Smooth muscle cell (in vitro differentiated cells): ENCODE data around the gene CCDC102A. TPM values are rescaled to one million over a fixed set of nuclear protein-coding genes. Genes with fewer than 3 reads are reported as not detected.

Experiments used
- DNase-seq: peaks from one replicate; lab custom pipeline; 2025; ENCODE audit not compliant: unreplicated experiment; lab: John Stamatoyannopoulos, UW
- H2AFZ ChIP-seq: fragments of 200-600 bp; sonication (generic); 2 replicates; pipeline ENCODE4 v1.6.0; 2016; ENCODE audit warnings: antibody characterized with exemption, low read depth, mild to moderate bottlenecking
- H3F3A ChIP-seq: fragments of 200-600 bp; sonication (generic); 2 replicates; pipeline ENCODE4 v1.6.0; 2017; ENCODE audit warnings: antibody characterized with exemption, low read depth
- H3K27ac ChIP-seq: fragments of 200-600 bp; sonication (generic); 2 replicates; pipeline ENCODE4 v1.5.1; 2016; ENCODE audit warnings: low read depth, mild to moderate bottlenecking
- H3K27me3 ChIP-seq: fragments of 200-600 bp; sonication (generic); 2 replicates; pipeline ENCODE4 v1.6.1; 2016; ENCODE audit warnings: low read depth, mild to moderate bottlenecking
- H3K36me3 ChIP-seq: fragments of 200-600 bp; sonication (generic); 2 replicates; pipeline ENCODE4 v1.5.1; 2016; ENCODE audit warnings: low read depth
- H3K4me1 ChIP-seq: fragments of 200-600 bp; sonication (generic); 2 replicates; pipeline ENCODE4 v1.5.1; 2016; ENCODE audit warnings: low read depth
- H3K4me2 ChIP-seq: fragments of 200-600 bp; sonication (generic); 2 replicates; pipeline ENCODE4 v1.6.0; 2016; ENCODE audit warnings: mild to moderate bottlenecking
- H3K4me3 ChIP-seq: fragments of 200-600 bp; sonication (generic); 2 replicates; pipeline ENCODE4 v1.5.1; 2016; ENCODE audit warnings: mild to moderate bottlenecking
- H3K79me2 ChIP-seq: fragments of 200-600 bp; sonication (generic); 2 replicates; pipeline ENCODE4 v1.6.0; 2016; ENCODE audit warnings: low read depth, mild to moderate bottlenecking
- H3K9ac ChIP-seq: fragments of 200-600 bp; sonication (generic); 2 replicates; pipeline ENCODE4 v1.6.0; 2016; ENCODE audit warnings: low read depth
- H3K9me3 ChIP-seq: fragments of 200-600 bp; sonication (generic); replicated peaks from 2 replicates; pipeline ENCODE4 v1.5.1; 2016; ENCODE audit warnings: low read depth
- H4K20me1 ChIP-seq: fragments of 200-600 bp; sonication (generic); 2 replicates; pipeline ENCODE4 v1.6.0; 2016; ENCODE audit warnings: low read depth
- WGBS: methylation state at CpG from one replicate; pipeline ENCODE4 v1.1.7; 2016; ENCODE audit warnings: low lambda C conversion rate; 5-methylcytosine and 5-hydroxymethylcytosine counted together
- polyA plus RNA-seq: library from polyadenylated mRNA; unstranded; fragments of >200 nt; fragmentation: Nextera tagmentation; extraction: Ambion mirVana; gene quantifications from 2 replicates; pipeline ENCODE4 v1.2.1, GENCODE V29; 2016
- total RNA-seq: library from RNA; depleted of rRNA; stranded (reverse); fragments of >200 nt; gene quantifications from 2 replicates; pipeline ENCODE4 v1.2.3, GENCODE V29; 2014
- TF ChIP-seq, protein P1 (sequence below): fragments of 200-600 bp; sonication (generic); IDR thresholded peaks from 2 replicates; pipeline ENCODE4 v1.5.1; 2017; ENCODE audit warnings: borderline replicate concordance, mild to moderate bottlenecking, antibody characterized with exemption; ENCODE audit not compliant: insufficient read depth, poor library complexity, severe bottlenecking

CCDC102A gene
- total and polyA plus RNA-seq, 2 experiments from 2014 or later = 10.8 to 25.3 TPM

DNA sequence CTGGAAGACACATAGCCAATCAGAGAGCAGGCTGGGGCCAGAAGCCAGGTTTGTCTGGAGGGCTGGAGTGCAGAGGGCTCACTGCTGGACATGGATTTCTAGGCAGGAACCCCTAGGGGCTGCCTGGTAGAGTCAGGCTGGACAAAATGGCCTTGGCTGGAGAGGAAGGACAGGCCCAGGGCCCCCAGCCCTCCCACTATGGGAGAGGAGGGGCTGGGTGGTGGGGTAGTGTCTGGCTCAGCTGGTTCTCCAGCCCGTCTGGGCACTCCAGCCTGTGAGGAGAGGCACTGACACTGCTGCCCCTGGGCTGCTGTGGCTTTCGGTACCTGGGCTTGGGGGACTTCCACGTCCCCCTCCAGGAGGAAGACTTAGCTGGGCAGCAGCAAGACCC, 28.3 kb downstream of the CCDC102A start:
- TF ChIP-seq, protein P1, sequence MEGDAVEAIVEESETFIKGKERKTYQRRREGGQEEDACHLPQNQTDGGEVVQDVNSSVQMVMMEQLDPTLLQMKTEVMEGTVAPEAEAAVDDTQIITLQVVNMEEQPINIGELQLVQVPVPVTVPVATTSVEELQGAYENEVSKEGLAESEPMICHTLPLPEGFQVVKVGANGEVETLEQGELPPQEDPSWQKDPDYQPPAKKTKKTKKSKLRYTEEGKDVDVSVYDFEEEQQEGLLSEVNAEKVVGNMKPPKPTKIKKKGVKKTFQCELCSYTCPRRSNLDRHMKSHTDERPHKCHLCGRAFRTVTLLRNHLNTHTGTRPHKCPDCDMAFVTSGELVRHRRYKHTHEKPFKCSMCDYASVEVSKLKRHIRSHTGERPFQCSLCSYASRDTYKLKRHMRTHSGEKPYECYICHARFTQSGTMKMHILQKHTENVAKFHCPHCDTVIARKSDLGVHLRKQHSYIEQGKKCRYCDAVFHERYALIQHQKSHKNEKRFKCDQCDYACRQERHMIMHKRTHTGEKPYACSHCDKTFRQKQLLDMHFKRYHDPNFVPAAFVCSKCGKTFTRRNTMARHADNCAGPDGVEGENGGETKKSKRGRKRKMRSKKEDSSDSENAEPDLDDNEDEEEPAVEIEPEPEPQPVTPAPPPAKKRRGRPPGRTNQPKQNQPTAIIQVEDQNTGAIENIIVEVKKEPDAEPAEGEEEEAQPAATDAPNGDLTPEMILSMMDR = no peak
- Histone ChIP-seq H3K27me3 (no peaks in the 10 kb centered on the region), H3K4me2 (no peak overlapping the region), H3K9ac (no peak overlapping the region), H3K4me3 (no peak overlapping the region), H2AFZ (no peak overlapping the region), H3K27ac (no peak overlapping the region), H4K20me1 (no peaks in the 10 kb centered on the region), H3F3A (peaks cover 5% of the 10 kb centered on the region), H3K4me1 (peaks cover 9% of the 10 kb centered on the region), H3K36me3 (no peaks in the 10 kb centered on the region), H3K79me2 (no peaks in the 10 kb centered on the region), H3K9me3 (no peaks in the 10 kb centered on the region)
- WGBS = 63% methylated on average over 3 of the region's 3 CpGs
- DNase-seq = no peak

DNA sequence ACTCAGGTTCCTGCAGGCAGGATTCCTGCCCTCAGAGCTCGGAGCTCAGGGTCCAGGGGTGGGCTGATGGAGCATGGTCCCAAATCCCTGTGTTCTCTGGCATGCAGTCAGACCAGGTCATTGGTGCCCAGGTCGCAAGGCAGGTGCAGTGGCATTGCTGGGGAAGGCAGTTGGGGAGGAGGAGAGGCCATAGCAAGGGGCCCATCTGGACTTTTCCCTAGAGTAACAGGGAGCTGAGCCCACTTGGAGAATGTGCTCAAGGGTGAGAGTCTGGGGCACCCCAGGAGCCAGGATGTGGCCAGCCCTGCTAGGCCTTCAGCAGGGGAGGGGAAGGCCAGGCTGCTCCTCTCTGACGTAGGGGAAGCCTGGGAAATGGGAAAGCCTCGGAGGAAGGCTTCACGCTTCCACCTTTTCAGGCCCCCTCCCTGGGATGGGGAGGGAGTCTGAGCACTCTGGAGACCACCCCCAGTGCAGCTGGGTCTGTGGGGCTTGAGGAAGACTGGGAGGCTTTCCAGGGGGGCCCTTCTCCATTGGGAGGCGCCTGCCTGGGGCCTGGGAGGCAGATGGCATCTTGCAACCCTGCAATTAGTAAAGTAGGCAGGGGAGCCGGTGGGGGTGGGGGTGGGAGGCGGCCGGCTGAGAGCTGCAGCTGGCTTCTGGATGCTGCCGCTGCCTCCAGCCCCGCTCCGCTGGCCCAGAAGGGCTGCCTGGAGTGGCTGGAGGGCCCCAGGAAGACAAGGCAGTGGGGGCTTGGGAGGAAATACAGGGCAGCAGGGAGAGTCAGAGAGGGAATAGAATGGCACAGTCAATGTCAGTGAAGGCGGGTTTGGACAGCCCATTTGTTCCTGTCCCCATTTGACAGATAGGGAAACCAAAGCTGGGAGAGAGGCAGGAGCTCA, 29.0 kb downstream of the CCDC102A start:
- WGBS = 44% methylated on average over 9 of the region's 13 CpGs
- Histone ChIP-seq H3K36me3 (no peaks in the 10 kb centered on the region), H3K4me3 (no peak overlapping the region), H3K4me2 (no peak overlapping the region), H3K79me2 (no peaks in the 10 kb centered on the region), H4K20me1 (no peaks in the 10 kb centered on the region), H3K4me1 (peaks cover 9% of the 10 kb centered on the region), H2AFZ (no peak overlapping the region), H3K9ac (no peak overlapping the region), H3K27ac (no peak overlapping the region), H3K27me3 (no peaks in the 10 kb centered on the region), H3F3A (no peaks in the 10 kb centered on the region), H3K9me3 (no peaks in the 10 kb centered on the region)
- TF ChIP-seq, protein P1 = no peak
- no peak for DNase-seq

DNA sequence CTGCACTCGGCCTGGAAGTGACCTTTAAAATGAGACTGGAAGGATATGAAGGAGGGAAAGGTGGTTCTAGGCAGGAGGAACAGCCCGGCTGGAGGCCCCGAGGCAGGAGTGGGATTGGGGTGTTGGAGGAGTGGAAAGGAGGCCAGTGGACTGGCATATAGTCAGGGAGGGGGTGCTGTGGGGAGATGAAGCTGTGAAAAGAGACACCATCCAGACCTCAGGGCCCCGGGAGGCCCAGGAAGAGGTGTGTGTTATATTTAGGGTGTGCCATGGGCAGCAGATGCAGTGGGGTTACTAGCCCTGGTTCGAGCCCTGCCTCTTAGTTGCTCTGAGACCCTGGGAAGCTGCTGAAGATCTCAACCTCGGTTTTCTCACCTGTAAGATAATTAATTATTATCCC, 31.2 kb downstream of the CCDC102A start:
- Histone ChIP-seq H3K36me3 (no peaks in the 10 kb centered on the region), H3K4me2 (no peak overlapping the region), H2AFZ (no peak overlapping the region), H3K9me3 (no peaks in the 10 kb centered on the region), H3K27ac (no peak overlapping the region), H3K9ac (no peak overlapping the region), H3F3A (no peaks in the 10 kb centered on the region), H3K4me3 (no peak overlapping the region), H4K20me1 (no peaks in the 10 kb centered on the region), H3K27me3 (no peaks in the 10 kb centered on the region), H3K4me1 (peaks cover 9% of the 10 kb centered on the region), H3K79me2 (no peaks in the 10 kb centered on the region)
- TF ChIP-seq, protein P1 = no peak
- no peak for DNase-seq
- 90% methylated on average over 6 of the region's 6 CpGs for WGBS

DNA sequence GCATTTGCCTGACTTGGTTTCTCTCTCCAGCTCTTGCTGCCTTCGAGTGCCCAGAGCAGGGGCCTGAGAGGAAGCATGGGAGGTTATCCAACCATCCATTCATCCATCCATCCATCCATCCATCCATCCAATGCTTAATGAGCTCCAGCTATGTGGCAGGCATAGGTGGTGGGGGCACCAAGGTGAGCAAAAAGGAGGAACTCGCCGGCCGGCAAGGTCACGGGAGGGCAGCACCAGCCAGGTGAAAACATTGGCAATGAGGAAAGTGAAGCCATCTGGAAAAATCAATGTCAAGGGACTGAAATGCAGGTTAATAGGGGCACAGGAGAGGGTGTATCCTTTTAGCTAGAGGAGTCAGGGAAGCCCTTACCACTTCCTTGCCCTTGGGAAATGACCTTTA, 31.9 kb downstream of the CCDC102A start:
- WGBS = 94% methylated on average over 5 of the region's 5 CpGs
- peaks cover 9% of the 10 kb centered on the region for H3K4me1 ChIP-seq

More for the DNA sequence above, 31.9 kb downstream of the CCDC102A start:
- Histone ChIP-seq H4K20me1 (no peaks in the 10 kb centered on the region), H3F3A (no peaks in the 10 kb centered on the region), H3K9me3 (no peaks in the 10 kb centered on the region), H3K4me3 (no peak overlapping the region), H3K27ac (no peak overlapping the region), H3K36me3 (no peaks in the 10 kb centered on the region), H3K79me2 (no peaks in the 10 kb centered on the region), H3K4me2 (no peak overlapping the region), H2AFZ (no peak overlapping the region), H3K9ac (no peak overlapping the region), H3K27me3 (no peaks in the 10 kb centered on the region)
- no peak for DNase-seq
- TF ChIP-seq, protein P1 = no peak
